HCT116 (cell line): ENCODE data around the gene EPB41L5. TPM values are rescaled to one million over a fixed set of nuclear protein-coding genes. Genes with fewer than 3 reads are reported as not detected.

Experiments used
- ATAC-seq: fragments of 200-7000 bp; cut with Tn5 transposase; 2 replicates; pipeline ENCODE4 v1.9.1; 2020; ENCODE audit warnings: mild to moderate bottlenecking, moderate library complexity
- BruUV-seq: library from RNA; stranded (reverse); fragments of 400-500 nt; replicated peaks from 2 replicates; lab custom pipeline; 2021; lab: Mats Ljungman, UMichigan
- CTCF ChIA-PET: fragments of 300-600 bp; sonication (Branson Sonifier 250); formaldehyde crosslinking; loops from one replicate; lab custom pipeline; 2021; ENCODE audit warnings: antibody characterized with exemption; lab: Charles Lee
- POLR2A ChIA-PET: fragments of 300-600, 350-600 bp; sonication (Branson Sonifier 250); formaldehyde crosslinking; loops from one replicate; lab custom pipeline; 2021; ENCODE audit warnings: antibody characterized with exemption; lab: Charles Lee
- RAD21 ChIA-PET, 2 experiments: fragments of 300-600 bp; sonication (Branson Sonifier 250); formaldehyde crosslinking; loops; one replicate each; lab custom pipeline; 2023; ENCODE audit warnings: low total read pairs in 2 of 2; ENCODE audit not compliant: uncharacterized antibody in 2 of 2, unreplicated experiment in 2 of 2, low non-redundant PET in 1 of 2; lab: Charles Lee
- DNase-seq: peaks from one replicate; pipeline ENCODE4 v3.0.0-alpha.2; 2010; ENCODE audit warnings: low read depth, low spot score
- H2AFZ ChIP-seq: fragments of 200-600 bp; shearing (Covaris generic), sonication (generic); 2 replicates; pipeline ENCODE4 v1.6.1; 2017; ENCODE audit warnings: low read depth, mixed run types, mixed read lengths, antibody characterized with exemption, low read length; ENCODE audit not compliant: poor library complexity, severe bottlenecking
- H3K27ac ChIP-seq: 2 replicates; pipeline ENCODE4 v1.5.1; 2012; ENCODE audit warnings: low read depth, low read length
- H3K27me3 ChIP-seq: fragments of 200-600 bp; sonication (generic); 2 replicates; pipeline ENCODE4 v1.6.1; 2016; ENCODE audit warnings: mixed run types, low read length, mixed read lengths; ENCODE audit not compliant: insufficient read depth
- H3K36me3 ChIP-seq, 2 experiments: fragments of 200-500 bp in 1 of 2; fragments of 200-600 bp in 1 of 2; sonication (Bioruptor generic) in 1 of 2; sonication (generic) in 1 of 2; 2 replicates each; pipeline versions ENCODE4 v1.5.1 to v1.6.1; 2014 to 2016; ENCODE audit warnings: low read length in 2 of 2, inconsistent platforms in 1 of 2, mixed read lengths in 1 of 2, mixed run types in 1 of 2; ENCODE audit not compliant: insufficient read depth in 2 of 2, control insufficient read depth in 1 of 2
- H3K4me1 ChIP-seq, 2 experiments: fragments of 200-600 bp in 1 of 2; sonication (generic) in 1 of 2; 2 replicates each; pipeline versions ENCODE4 v1.5.1 to v1.6.1; 2012 to 2017; ENCODE audit warnings: low read length in 2 of 2, inconsistent platforms in 1 of 2, mild to moderate bottlenecking in 1 of 2, mixed read lengths in 1 of 2, mixed run types in 1 of 2, moderate library complexity in 1 of 2; ENCODE audit not compliant: insufficient read depth in 2 of 2, control insufficient read depth in 1 of 2
- H3K4me2 ChIP-seq: fragments of 200-600 bp; sonication (generic); 2 replicates; pipeline ENCODE4 v1.6.1; 2017; ENCODE audit warnings: mixed run types, low read length, mixed read lengths
- H3K4me3 ChIP-seq, 2 experiments: fragments of 200-600 bp in 1 of 2; sonication (generic) in 1 of 2; replicated peaks in 1 of 2; 2 replicates each; pipeline ENCODE4 v1.5.1; 2011 to 2016; ENCODE audit warnings: low read length in 2 of 2, control low read depth in 1 of 2, low read depth in 1 of 2, mild to moderate bottlenecking in 1 of 2, mixed read lengths in 1 of 2, mixed run types in 1 of 2
- H3K79me2 ChIP-seq: fragments of 200-600 bp; sonication (generic); 2 replicates; pipeline ENCODE4 v1.6.1; 2017; ENCODE audit warnings: mild to moderate bottlenecking, mixed run types, low read length, moderate library complexity, mixed read lengths; ENCODE audit not compliant: insufficient read depth
- H3K9ac ChIP-seq: fragments of 200-600 bp; sonication (generic); 2 replicates; pipeline ENCODE4 v1.6.1; 2016; ENCODE audit warnings: low read length, mixed read lengths
- H3K9me2 ChIP-seq: fragments of 200-600 bp; sonication (generic), shearing (Covaris generic); 2 replicates; pipeline ENCODE4 v1.6.1; 2017; ENCODE audit warnings: mixed run types, mild to moderate bottlenecking, moderate library complexity; ENCODE audit not compliant: insufficient read depth
- H3K9me3 ChIP-seq, 2 experiments: fragments of 200-500 bp in 1 of 2; fragments of 200-600 bp in 1 of 2; sonication (Bioruptor generic) in 1 of 2; sonication (generic) in 1 of 2; 2 replicates each; pipeline ENCODE4 v1.6.1; 2014 to 2017; ENCODE audit warnings: low read length in 2 of 2, mixed read lengths in 2 of 2, inconsistent platforms in 1 of 2, low read depth in 1 of 2, mild to moderate bottlenecking in 1 of 2, mixed run types in 1 of 2, moderate library complexity in 1 of 2; ENCODE audit not compliant: control insufficient read depth in 1 of 2, insufficient read depth in 1 of 2
- H4K20me1 ChIP-seq: fragments of 200-600 bp; sonication (generic), shearing (Covaris generic); 2 replicates; pipeline ENCODE4 v1.6.1; 2017; ENCODE audit warnings: mixed run types, mild to moderate bottlenecking, moderate library complexity; ENCODE audit not compliant: insufficient read depth
- CEBPB ChIP-seq: IDR thresholded peaks from 2 replicates; pipeline ENCODE4 v1.6.1; 2012; ENCODE audit warnings: low read depth
- ELF1 ChIP-seq: IDR thresholded peaks from 2 replicates; pipeline ENCODE4 v1.6.1; 2012; ENCODE audit warnings: low read depth, borderline replicate concordance
- EZH2phosphoT487 ChIP-seq: fragments of 200-600 bp; IDR thresholded peaks from 2 replicates; pipeline ENCODE4 v1.6.1; 2018; ENCODE audit warnings: antibody characterized with exemption, borderline replicate concordance
- FOSL1 ChIP-seq: IDR thresholded peaks from 2 replicates; pipeline ENCODE4 v1.6.1; 2012; ENCODE audit warnings: low read depth
- JUND ChIP-seq: IDR thresholded peaks from 2 replicates; pipeline ENCODE4 v1.6.1; 2012
- POLR2A ChIP-seq: IDR thresholded peaks from 2 replicates; pipeline ENCODE4 v1.7.0; 2011; ENCODE audit warnings: borderline replicate concordance; ENCODE audit not compliant: insufficient read depth, insufficient read length; ENCODE audit errors: extremely low read depth
- RAD21 ChIP-seq: IDR thresholded peaks from 2 replicates; pipeline ENCODE4 v1.6.1; 2012; ENCODE audit warnings: low read depth, mild to moderate bottlenecking
- SP1 ChIP-seq: IDR thresholded peaks from 2 replicates; pipeline ENCODE4 v1.6.1; 2012; ENCODE audit warnings: low read depth
- SRF ChIP-seq: IDR thresholded peaks from 2 replicates; pipeline ENCODE4 v1.6.1; 2012; ENCODE audit warnings: low read depth
- ZFX ChIP-seq: fragments of 450-650 bp; IDR thresholded peaks from 2 replicates; pipeline ENCODE4 v1.6.1; 2017
- ZNF274 ChIP-seq: fragments of 200-500 bp; sonication (Bioruptor generic); IDR thresholded peaks from 2 replicates; pipeline ENCODE4 v1.6.1; 2014; ENCODE audit warnings: mild to moderate bottlenecking, low read depth, low read length, inconsistent platforms
- intact Hi-C: fragments of 100-400 bp; cut with micrococcal nuclease; formaldehyde crosslinking; loops from 2 replicates; pipeline ENCODE4 v1.10.0; 2022
- total RNA-seq: library from RNA; stranded (reverse); gene quantifications from one replicate; pipeline ENCODE4 v1.2.1, GENCODE V29; 2021; ENCODE audit not compliant: unreplicated experiment
- TF ChIP-seq, protein P1 (sequence below): IDR thresholded peaks from 2 replicates; pipeline ENCODE4 v1.6.1; 2012
- TF ChIP-seq, protein P2 (sequence below): IDR thresholded peaks from 2 replicates; pipeline ENCODE4 v1.6.1; 2011; ENCODE audit warnings: mild to moderate bottlenecking, low read length, moderate library complexity; ENCODE audit not compliant: insufficient replicate concordance; ENCODE audit errors: extremely low read depth
- TF ChIP-seq, protein P3 (sequence below): IDR thresholded peaks from 2 replicates; pipeline ENCODE4 v1.6.1; 2012

Gene EPB41L5
- total RNA-seq, 1 experiment from 2014 or later: 14.7 TPM

DNA sequence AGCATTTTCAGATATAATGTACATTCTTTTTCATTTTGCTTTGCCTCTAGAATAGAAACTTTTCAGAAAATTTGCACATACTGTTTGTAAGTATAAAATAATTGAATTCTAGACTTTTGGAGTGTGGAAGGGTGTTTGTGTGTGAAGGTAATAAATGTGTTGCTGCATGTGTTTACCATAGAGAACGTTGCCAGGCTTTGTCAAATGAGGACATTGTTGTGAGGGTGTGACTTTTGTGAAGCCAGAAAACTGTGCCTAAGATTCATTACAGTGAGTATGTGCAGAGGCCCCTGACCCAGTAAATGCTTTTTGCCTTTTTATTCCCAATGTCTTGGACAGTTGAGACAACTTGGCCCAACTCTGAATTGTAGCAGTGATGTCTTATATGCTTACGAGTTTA lies 30.4 kb upstream of the EPB41L5 start:
- Histone ChIP-seq H3K27me3 (no peaks in the 10 kb centered on the region), H3K4me1 (no peaks in the 10 kb centered on the region), H3K9ac (no peak overlapping the region), H3K27ac (no peak overlapping the region), H3K9me3 (no peaks in the 10 kb centered on the region), H2AFZ (no peak overlapping the region), H3K4me2 (no peak overlapping the region), H3K36me3 (no peaks in the 10 kb centered on the region), H3K9me2 (no peaks in the 10 kb centered on the region), H3K79me2 (no peaks in the 10 kb centered on the region), H4K20me1 (no peaks in the 10 kb centered on the region), H3K4me3 (no peak overlapping the region)
- ATAC-seq (no peak), DNase-seq (no peak)
- ChIA-PET RAD21 (no interaction called here), POLR2A (no interaction called here), CTCF (no interaction called here)
- no TSS peak for BruUV-seq
- intact Hi-C loops: no loop called here
- TF ChIP-seq POLR2A (no peak), SP1 (no peak), RAD21 (no peak), ELF1 (no peak), SRF (no peak), ZFX (no peak), ZNF274 (no peak)
- TF ChIP-seq, protein P1, sequence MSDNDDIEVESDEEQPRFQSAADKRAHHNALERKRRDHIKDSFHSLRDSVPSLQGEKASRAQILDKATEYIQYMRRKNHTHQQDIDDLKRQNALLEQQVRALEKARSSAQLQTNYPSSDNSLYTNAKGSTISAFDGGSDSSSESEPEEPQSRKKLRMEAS: no peak

DNA sequence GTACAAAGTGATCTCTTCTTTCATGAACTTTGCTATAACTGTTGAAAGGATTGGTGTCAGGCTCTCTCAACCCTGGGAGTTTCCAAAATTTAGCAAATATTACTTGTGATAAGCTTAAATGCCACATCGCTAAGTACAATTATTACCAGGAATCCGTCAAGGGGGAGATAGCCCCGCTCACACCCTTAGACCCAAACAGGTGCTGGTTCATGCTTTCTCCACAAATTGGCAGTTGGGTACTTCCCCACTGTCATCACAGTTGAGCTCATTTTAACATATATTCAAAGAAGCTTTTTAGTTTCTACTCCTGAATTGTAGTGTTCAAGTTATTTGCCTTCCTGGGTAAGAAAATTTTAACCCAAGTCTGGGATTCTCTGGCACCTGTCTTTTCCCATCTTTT lies 29.8 kb upstream of the EPB41L5 start:
- BruUV-seq: no TSS peak
- POLR2A ChIA-PET: no interaction called here
- ATAC-seq: no peak
- Histone ChIP-seq H3K9me2 (no peaks in the 10 kb centered on the region), H3K4me3 (no peak overlapping the region), H4K20me1 (no peaks in the 10 kb centered on the region), H3K36me3 (no peaks in the 10 kb centered on the region)
- TF ChIP-seq RAD21 (no peak), ZFX (no peak), CEBPB (no peak), EZH2phosphoT487 (no peak), FOSL1 (no peak), SRF (no peak), JUND (no peak), ZNF274 (no peak)
- TF ChIP-seq, protein P2, sequence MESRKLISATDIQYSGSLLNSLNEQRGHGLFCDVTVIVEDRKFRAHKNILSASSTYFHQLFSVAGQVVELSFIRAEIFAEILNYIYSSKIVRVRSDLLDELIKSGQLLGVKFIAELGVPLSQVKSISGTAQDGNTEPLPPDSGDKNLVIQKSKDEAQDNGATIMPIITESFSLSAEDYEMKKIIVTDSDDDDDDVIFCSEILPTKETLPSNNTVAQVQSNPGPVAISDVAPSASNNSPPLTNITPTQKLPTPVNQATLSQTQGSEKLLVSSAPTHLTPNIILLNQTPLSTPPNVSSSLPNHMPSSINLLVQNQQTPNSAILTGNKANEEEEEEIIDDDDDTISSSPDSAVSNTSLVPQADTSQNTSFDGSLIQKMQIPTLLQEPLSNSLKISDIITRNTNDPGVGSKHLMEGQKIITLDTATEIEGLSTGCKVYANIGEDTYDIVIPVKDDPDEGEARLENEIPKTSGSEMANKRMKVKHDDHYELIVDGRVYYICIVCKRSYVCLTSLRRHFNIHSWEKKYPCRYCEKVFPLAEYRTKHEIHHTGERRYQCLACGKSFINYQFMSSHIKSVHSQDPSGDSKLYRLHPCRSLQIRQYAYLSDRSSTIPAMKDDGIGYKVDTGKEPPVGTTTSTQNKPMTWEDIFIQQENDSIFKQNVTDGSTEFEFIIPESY: no peak
- TF ChIP-seq, protein P3, sequence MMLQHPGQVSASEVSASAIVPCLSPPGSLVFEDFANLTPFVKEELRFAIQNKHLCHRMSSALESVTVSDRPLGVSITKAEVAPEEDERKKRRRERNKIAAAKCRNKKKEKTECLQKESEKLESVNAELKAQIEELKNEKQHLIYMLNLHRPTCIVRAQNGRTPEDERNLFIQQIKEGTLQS: no peak
- TF ChIP-seq, all 23 proteins: peak for 0
- no peak overlapping the region for H3K4me2 ChIP-seq
- no peaks in the 10 kb centered on the region for H3K27me3 ChIP-seq
- H2AFZ ChIP-seq: no peak overlapping the region
- DNase-seq: no peak
- H3K9me3 ChIP-seq: no peaks in the 10 kb centered on the region
- H3K79me2 ChIP-seq: no peaks in the 10 kb centered on the region
- RAD21 ChIA-PET: no interaction called here
- CTCF ChIA-PET: no interaction called here
- no peak overlapping the region for H3K27ac ChIP-seq
- H3K9ac ChIP-seq: no peak overlapping the region
- intact Hi-C loops: no loop called here
- H3K4me1 ChIP-seq: no peaks in the 10 kb centered on the region
